Naive B cell (primary cell): Measurements from ENCODE around the gene SBK2. TPM values are rescaled to one million over a fixed set of nuclear protein-coding genes. Genes with fewer than 3 reads are reported as not detected.
"Not testable (repeated sequence)": the region's sequence is repeated elsewhere in the genome, so short reads cannot be mapped to it uniquely, and the experiment has no call there.

Experiments used
- ATAC-seq, 2 donors: fragments of 150-1000 bp; cut with Tn5 transposase; 2 replicates each; pipeline ENCODE4 v1.10.0; 2021; ENCODE audit warnings: low read depth in 2 of 2, mild to moderate bottlenecking in 2 of 2, moderate library complexity in 2 of 2
- DNase-seq: peaks from one replicate; pipeline ENCODE4 v3.0.0; 2022
- H3K27ac Mint-ChIP-seq, 6 donors: one replicate each; pipeline ENCODE4 v1.8.0; 2020 to 2022; ENCODE audit warnings: mild to moderate bottlenecking in 6 of 6, mixed read lengths in 6 of 6, moderate library complexity in 5 of 6, inconsistent platforms in 2 of 6
- H3K27me3 Mint-ChIP-seq, 3 donors: one replicate each; pipeline ENCODE4 v1.8.0; 2021 to 2022; ENCODE audit warnings: mixed read lengths in 3 of 3, mild to moderate bottlenecking in 1 of 3
- H3K36me3 Mint-ChIP-seq, 2 donors: one replicate each; pipeline ENCODE4 v1.8.0; 2020 to 2022; ENCODE audit warnings: mixed read lengths in 2 of 2, inconsistent platforms in 1 of 2, mild to moderate bottlenecking in 1 of 2
- H3K4me1 Mint-ChIP-seq, 3 donors: one replicate each; pipeline ENCODE4 v1.8.0; 2020 to 2022; ENCODE audit warnings: mixed read lengths in 3 of 3, inconsistent platforms in 1 of 3, mild to moderate bottlenecking in 1 of 3, moderate library complexity in 1 of 3
- H3K4me3 Mint-ChIP-seq, 8 donors: one replicate each; pipeline ENCODE4 v1.8.0; 2020 to 2022; ENCODE audit warnings: mild to moderate bottlenecking in 8 of 8, mixed read lengths in 8 of 8, moderate library complexity in 8 of 8, inconsistent platforms in 2 of 8
- H3K9me3 Mint-ChIP-seq, 7 donors: one replicate each; pipeline ENCODE4 v1.8.0; 2020 to 2022; ENCODE audit warnings: mixed read lengths in 7 of 7, mild to moderate bottlenecking in 5 of 7, inconsistent platforms in 2 of 7, moderate library complexity in 1 of 7
- polyA plus RNA-seq, 6 donors: library from polyadenylated mRNA; unstranded; fragments of 300-500 nt; fragmentation: Illumina TruSeq; gene quantifications; one replicate each; pipeline ENCODE4 v1.2.3, GENCODE V29; 2021; ENCODE audit warnings: low read depth in 6 of 6

Gene SBK2
- polyA plus RNA-seq, 6 donors from 2014 or later: not detected

GRCh38 chr19:55500368-55500952 lies 36.5 kb downstream of the SBK2 start:
- DNase-seq (no peak), ATAC-seq (no peak)
- Mint-ChIP-seq H3K36me3 (no peaks in the 10 kb centered on the region), H3K27me3 (no peaks in the 10 kb centered on the region), H3K9me3 (no peaks in the 10 kb centered on the region), H3K27ac (peak overlapping the region in 2 of 6 donors; percentile 62 to 71), H3K4me1 (peaks cover 27 to 33% (median 30%) of the 10 kb centered on the region in 3 donors), H3K4me3 (peak overlapping the region in 1 of 8 donors; percentile 20)

GRCh38 chr19:55498246-55498840 lies 38.6 kb downstream of the SBK2 start:
- Mint-ChIP-seq H3K9me3 (no peaks in the 10 kb centered on the region), H3K36me3 (no peaks in the 10 kb centered on the region), H3K4me1 (peaks cover 25 to 30% (median 26%) of the 10 kb centered on the region in 3 donors), H3K27me3 (peaks cover 0 to 8% (median 7%) of the 10 kb centered on the region in 3 donors), H3K27ac (peak overlapping the region in 1 of 6 donors; percentile 63), H3K4me3 (peak overlapping the region in 1 of 8 donors; percentile 42)
- ATAC-seq: no peak
- DNase-seq: no peak

GRCh38 chr19:55497763-55498162 lies 39.2 kb downstream of the SBK2 start:
- DNase-seq (no peak), ATAC-seq (no peak)
- peak overlapping the region in 1 of 8 donors; percentile 42 for H3K4me3 Mint-ChIP-seq
- H3K27me3 Mint-ChIP-seq: peaks cover 0 to 14% (median 12%) of the 10 kb centered on the region in 3 donors
- no peak overlapping the region for H3K27ac Mint-ChIP-seq
- no peaks in the 10 kb centered on the region for H3K36me3 Mint-ChIP-seq
- H3K9me3 Mint-ChIP-seq: no peaks in the 10 kb centered on the region
- H3K4me1 Mint-ChIP-seq: peaks cover 21 to 25% (median 22%) of the 10 kb centered on the region in 3 donors

- H3K36me3 Mint-ChIP-seq, H3K27ac Mint-ChIP-seq, ATAC-seq, H3K9me3 Mint-ChIP-seq, DNase-seq, H3K4me3 Mint-ChIP-seq: not testable (repeated sequence)
- peaks cover 0 to 23% (median 21%) of the 10 kb centered on the region in 3 donors for H3K27me3 Mint-ChIP-seq
- H3K4me1 Mint-ChIP-seq: peaks cover 15 to 18% (median 16%) of the 10 kb centered on the region in 3 donors
Observed at GRCh38 chr19:55496820-55497219, 40.1 kb downstream of the SBK2 start.

- Mint-ChIP-seq H3K9me3 (no peaks in the 10 kb centered on the region), H3K4me1 (peaks cover 11 to 16% (median 12%) of the 10 kb centered on the region in 3 donors), H3K27me3 (peaks cover 0 to 29% (median 26%) of the 10 kb centered on the region in 3 donors), H3K27ac (no peak overlapping the region), H3K4me3 (no peak overlapping the region), H3K36me3 (no peaks in the 10 kb centered on the region)
- ATAC-seq (no peak), DNase-seq (no peak)
Observed at GRCh38 chr19:55495646-55496349, 41.1 kb downstream of the SBK2 start.

- peak overlapping the region in 1 of 8 donors; percentile 57 for H3K4me3 Mint-ChIP-seq
- H3K27me3 Mint-ChIP-seq: peaks cover 0 to 29% (median 26%) of the 10 kb centered on the region in 3 donors
- H3K9me3 Mint-ChIP-seq: no peaks in the 10 kb centered on the region
- no peak for DNase-seq
- peak overlapping the region in 1 of 6 donors; percentile 54 for H3K27ac Mint-ChIP-seq
- H3K4me1 Mint-ChIP-seq: peaks cover 4 to 10% (median 10%) of the 10 kb centered on the region in 3 donors
- H3K36me3 Mint-ChIP-seq: no peaks in the 10 kb centered on the region
- peak in 1 of 2 donors; percentile 25 for ATAC-seq
Observed at GRCh38 chr19:55494172-55494761, 42.7 kb downstream of the SBK2 start.

GRCh38 chr19:55493645-55494171 lies 43.2 kb downstream of the SBK2 start:
- H3K27ac Mint-ChIP-seq: no peak overlapping the region
- peaks cover 3 to 8% (median 7%) of the 10 kb centered on the region in 3 donors for H3K4me1 Mint-ChIP-seq
- peaks cover 0 to 29% (median 26%) of the 10 kb centered on the region in 3 donors for H3K27me3 Mint-ChIP-seq
- H3K36me3 Mint-ChIP-seq: no peaks in the 10 kb centered on the region
- H3K9me3 Mint-ChIP-seq: no peaks in the 10 kb centered on the region
- DNase-seq (no peak), ATAC-seq (no peak)
- H3K4me3 Mint-ChIP-seq: peak overlapping the region in 1 of 8 donors; percentile 57

- ATAC-seq: no peak
- Mint-ChIP-seq H3K4me1 (peaks cover 3 to 12% (median 8%) of the 10 kb centered on the region in 3 donors), H3K27me3 (peaks cover 0 to 29% (median 26%) of the 10 kb centered on the region in 3 donors), H3K27ac (no peak overlapping the region), H3K36me3 (no peaks in the 10 kb centered on the region), H3K9me3 (no peaks in the 10 kb centered on the region), H3K4me3 (peak overlapping the region in 1 of 8 donors; percentile 73)
- no peak for DNase-seq
Observed at GRCh38 chr19:55493052-55493644, 43.8 kb downstream of the SBK2 start.

GRCh38 chr19:55492362-55492944 lies 44.5 kb downstream of the SBK2 start:
- peaks cover 0 to 29% (median 26%) of the 10 kb centered on the region in 3 donors for H3K27me3 Mint-ChIP-seq
- ATAC-seq (no peak), DNase-seq (no peak)
- peaks cover 3 to 12% (median 8%) of the 10 kb centered on the region in 3 donors for H3K4me1 Mint-ChIP-seq
- H3K27ac Mint-ChIP-seq: no peak overlapping the region
- no peak overlapping the region for H3K4me3 Mint-ChIP-seq
- H3K9me3 Mint-ChIP-seq: no peaks in the 10 kb centered on the region
- no peaks in the 10 kb centered on the region for H3K36me3 Mint-ChIP-seq

GRCh38 chr19:55491546-55492360 lies 45.2 kb downstream of the SBK2 start:
- Mint-ChIP-seq H3K4me1 (peaks cover 8 to 12% (median 9%) of the 10 kb centered on the region in 3 donors), H3K9me3 (no peaks in the 10 kb centered on the region), H3K4me3 (no peak overlapping the region), H3K27me3 (peaks cover 0 to 29% (median 26%) of the 10 kb centered on the region in 3 donors), H3K27ac (peak overlapping the region in 1 of 6 donors; percentile 85), H3K36me3 (no peaks in the 10 kb centered on the region)
- ATAC-seq: no peak
- DNase-seq: no peak

GRCh38 chr19:55490478-55491432 lies 46.2 kb downstream of the SBK2 start:
- Mint-ChIP-seq H3K36me3 (no peaks in the 10 kb centered on the region), H3K4me1 (peaks cover 13 to 17% (median 13%) of the 10 kb centered on the region in 3 donors), H3K9me3 (no peaks in the 10 kb centered on the region), H3K27me3 (peaks cover 0 to 29% (median 26%) of the 10 kb centered on the region in 3 donors), H3K27ac (no peak overlapping the region), H3K4me3 (no peak overlapping the region)
- DNase-seq: no peak
- ATAC-seq: no peak
